HG03135 (cell line): Measurements from ENCODE around the gene ADK.
"Not testable (repeated sequence)": the region's sequence is repeated elsewhere in the genome, so short reads cannot be mapped to it uniquely, and the experiment has no call there.

Experiments used
- ATAC-seq: cut with Tn5 transposase; IDR thresholded peaks from one replicate; pipeline ENCODE4 v1.9.1; 2021; ENCODE audit warnings: mild to moderate bottlenecking, moderate library complexity; ENCODE audit not compliant: unreplicated experiment

Gene ADK

GRCh38 chr10:74293686-74294371, 142.8 kb downstream of the ADK start:
- no peak for ATAC-seq

- ATAC-seq, result no peak
Measured at GRCh38 chr10:74297389-74298080, 146.5 kb downstream of the ADK start.

GRCh38 chr10:74300074-74300621, 149.1 kb downstream of the ADK start:
- not testable (repeated sequence) for ATAC-seq

DNA sequence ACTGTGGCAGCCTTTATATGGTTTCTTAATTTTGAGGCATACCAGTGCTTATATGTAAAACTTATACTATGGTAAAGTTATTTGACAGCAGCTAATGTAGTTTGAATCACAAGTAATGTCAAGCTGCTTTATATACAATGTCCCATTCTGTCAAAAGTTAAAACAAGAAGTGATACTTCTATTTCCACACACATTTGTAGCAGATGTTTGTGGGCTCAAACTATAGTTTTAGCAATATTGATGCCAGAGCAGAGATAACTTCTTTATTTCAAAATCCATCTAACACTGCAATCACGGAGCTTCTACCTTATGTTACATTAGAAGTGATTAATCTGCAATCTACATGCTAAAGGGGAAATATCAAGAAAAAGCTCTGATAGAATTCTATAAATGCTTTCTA, 149.6 kb downstream of the ADK start:
- no peak for ATAC-seq

DNA sequence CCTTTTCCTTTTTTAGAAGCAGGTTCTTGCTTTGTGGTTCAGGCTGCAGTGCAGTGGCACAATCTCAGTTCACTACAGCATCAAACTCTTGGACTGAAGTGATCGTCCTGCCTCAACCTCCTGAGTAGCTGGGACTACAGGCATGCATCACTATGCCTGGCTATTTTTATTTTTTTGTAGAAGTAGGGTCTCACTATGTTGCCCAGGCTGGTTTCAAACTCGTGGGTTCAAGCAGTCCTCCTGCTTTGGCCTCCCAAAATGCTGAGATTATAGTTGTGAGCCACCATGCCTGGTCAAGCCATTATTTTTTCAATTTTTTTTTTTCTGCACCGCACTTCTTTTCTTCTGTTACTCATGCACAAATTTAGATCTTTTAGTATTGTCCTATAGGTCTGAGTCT, 154.7 kb downstream of the ADK start:
- no peak for ATAC-seq

DNA sequence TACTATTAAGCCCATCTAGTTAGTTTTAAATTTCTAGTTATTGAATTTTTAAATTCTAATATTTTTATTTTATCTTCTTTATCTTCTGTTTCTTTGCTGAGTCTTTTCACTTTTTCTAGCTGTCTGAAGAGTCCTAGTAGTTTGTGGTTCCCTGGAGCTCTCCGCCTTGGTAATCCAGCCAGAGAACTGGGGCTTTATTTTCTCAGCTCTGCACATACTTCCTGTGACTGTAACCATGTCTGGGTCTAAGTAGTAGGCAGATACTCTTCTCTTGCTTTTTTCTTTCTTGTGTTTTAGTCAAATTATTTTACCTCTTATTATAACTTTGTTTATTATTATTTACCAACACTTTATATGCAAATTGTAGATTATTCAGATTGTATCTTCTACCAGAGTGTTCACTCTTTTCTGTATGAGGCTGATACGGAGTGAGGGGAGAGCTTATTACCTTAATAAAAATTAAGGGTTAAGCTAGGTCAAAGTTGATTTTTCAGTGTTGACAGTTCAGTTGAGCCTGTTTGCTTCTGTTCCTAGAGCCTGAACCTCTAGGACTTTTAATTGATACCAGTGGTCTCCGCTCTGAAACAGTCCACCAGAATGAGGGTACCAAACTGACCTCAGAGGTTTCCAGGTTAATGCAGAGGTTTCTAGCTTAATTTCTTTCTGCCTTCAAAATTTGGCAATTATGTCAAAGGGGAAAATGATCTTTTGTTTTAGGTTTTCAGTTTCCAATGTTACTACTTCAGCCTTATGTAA, 155.4 kb downstream of the ADK start:
- ATAC-seq, result no peak

- no peak for ATAC-seq
Measured at GRCh38 chr10:74307061-74307651, 156.1 kb downstream of the ADK start.

DNA sequence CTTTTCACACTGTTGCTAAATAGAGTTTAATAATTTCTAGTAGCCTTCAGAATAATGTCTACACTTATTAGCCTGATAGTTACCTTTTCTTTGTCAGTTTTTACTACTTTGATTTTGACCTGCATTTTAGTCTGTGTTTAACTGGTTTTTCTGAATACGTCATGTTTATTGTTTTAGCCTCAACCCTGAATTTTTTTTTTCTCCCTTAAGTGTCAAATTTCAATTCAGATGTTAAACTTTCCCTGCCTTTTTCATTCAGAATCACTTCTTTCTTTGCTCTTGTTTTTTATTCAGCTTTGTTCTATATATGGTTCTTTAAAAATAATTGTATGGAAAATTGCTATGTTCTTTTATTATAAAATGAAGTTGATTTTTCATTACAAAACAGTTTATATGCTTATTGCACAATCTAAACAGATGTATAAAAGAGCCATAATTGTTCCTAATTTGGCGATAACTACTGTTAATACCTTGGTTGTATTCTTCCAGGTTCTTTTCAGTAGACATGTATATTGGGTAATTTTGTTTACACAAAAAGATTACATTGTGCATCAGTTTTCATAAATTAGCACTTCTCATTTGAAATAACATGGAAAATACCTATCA, 159.7 kb downstream of the ADK start:
- no peak for ATAC-seq

GRCh38 chr10:74314166-74314565, 163.1 kb downstream of the ADK start:
- no peak for ATAC-seq

DNA sequence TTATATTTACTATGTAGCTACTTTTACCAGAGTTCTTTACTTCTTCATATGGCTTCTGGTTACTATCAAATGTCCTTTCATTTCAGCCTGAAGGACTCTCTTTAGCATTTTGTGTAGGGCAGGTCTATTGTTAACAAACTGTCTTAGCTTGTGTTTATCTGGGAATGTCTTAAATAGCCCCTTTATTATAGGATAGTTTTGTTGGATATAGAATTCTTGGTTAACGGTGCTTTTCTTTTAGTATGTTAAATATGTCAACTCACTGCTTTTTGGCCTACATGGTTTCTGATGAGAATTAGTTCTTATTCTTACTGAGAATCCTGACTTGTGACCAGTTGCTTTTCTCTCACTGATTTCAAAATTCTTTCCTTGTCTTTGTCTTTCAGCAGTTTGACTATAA, 169.0 kb downstream of the ADK start:
- ATAC-seq, result no peak

DNA sequence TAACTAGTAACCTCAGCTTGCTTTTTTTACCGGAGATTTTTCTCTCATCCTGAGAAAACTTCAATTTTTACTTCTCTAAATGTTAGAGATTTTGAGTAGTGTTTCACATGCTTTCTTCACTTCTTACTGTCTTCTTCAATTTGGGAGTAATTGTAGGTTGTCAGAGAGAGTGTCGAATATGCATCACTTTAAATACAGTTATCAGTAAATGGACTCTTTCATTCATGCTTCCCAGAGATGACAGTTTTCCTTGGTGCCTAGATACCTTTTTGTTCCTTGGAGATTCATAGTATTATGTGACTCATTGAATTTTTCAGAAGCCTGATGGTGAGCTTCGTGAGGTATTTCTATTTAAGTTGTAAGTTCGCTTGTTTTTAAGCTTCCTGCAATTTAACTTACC, 169.7 kb downstream of the ADK start:
- ATAC-seq, result no peak

- ATAC-seq, result no peak
Measured at GRCh38 chr10:74322141-74322540, 171.1 kb downstream of the ADK start.

- ATAC-seq, result no peak
Measured at GRCh38 chr10:74322565-74322964, 171.5 kb downstream of the ADK start.

- ATAC-seq, result no peak
Measured at GRCh38 chr10:74328388-74328787, 177.4 kb downstream of the ADK start.

DNA sequence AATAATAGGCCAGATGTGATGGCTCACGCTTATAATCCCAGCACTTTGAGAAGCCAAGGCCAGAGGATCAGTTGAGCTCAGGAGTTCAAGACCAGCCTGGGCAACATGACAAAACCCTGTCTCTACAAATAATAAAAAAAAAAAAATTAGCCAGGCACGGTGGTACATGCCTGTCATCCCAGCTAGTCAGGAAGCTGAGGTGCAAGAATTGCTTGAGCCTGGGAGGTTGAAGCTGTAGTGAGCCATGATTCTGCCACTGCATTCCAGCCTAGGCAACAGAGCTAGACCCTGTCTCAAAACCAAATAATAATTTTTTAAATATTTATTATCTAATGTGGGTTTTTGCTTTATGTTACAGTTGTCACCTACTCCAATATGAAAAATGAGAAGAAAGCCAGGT, 178.9 kb downstream of the ADK start:
- ATAC-seq, result no peak

- no peak for ATAC-seq
Measured at GRCh38 chr10:74330646-74331045, 179.6 kb downstream of the ADK start.

GRCh38 chr10:74332398-74332797, 181.4 kb downstream of the ADK start:
- no peak for ATAC-seq

DNA sequence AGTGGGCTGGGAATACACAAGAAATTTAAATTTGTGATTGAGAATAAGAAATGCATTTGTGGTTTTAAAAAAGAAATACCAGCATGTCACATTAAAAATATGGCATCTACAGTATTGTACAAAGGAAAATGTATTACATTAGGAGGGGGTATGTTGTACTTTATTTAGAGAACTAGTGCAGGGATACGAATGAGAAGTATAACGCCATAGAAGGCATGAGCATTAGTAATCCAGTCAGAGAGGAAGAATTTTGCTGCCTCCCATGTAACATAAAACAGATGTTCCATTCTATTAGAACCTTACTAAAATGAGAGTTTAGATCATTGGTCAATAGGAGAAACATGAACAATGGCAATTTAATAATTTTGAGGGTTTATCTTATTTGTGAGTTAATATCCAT, 182.2 kb downstream of the ADK start:
- ATAC-seq, result no peak

GRCh38 chr10:74334221-74334620, 183.2 kb downstream of the ADK start:
- ATAC-seq, result no peak

- no peak for ATAC-seq
Measured at GRCh38 chr10:74335501-74335900, 184.5 kb downstream of the ADK start.
